Ishikawa (cell line): Measurements from ENCODE around the gene RYR2.

ENCODE experiments used
- CEBPB ChIP-seq: IDR thresholded peaks from 2 replicates; pipeline ENCODE4 v1.6.1; 2012
- CREB1 ChIP-seq: IDR thresholded peaks from 2 replicates; pipeline ENCODE4 v1.6.1; 2012; ENCODE audit warnings: low read depth
- EGR1 ChIP-seq: IDR thresholded peaks from 2 replicates; pipeline ENCODE4 v1.6.1; 2012
- EP300 ChIP-seq: IDR thresholded peaks from 2 replicates; pipeline ENCODE4 v1.6.1; 2012; ENCODE audit warnings: borderline replicate concordance
- FOXM1 ChIP-seq: IDR thresholded peaks from 2 replicates; pipeline ENCODE4 v1.6.1; 2012; ENCODE audit warnings: low read depth, borderline replicate concordance
- MAX ChIP-seq: IDR thresholded peaks from 2 replicates; pipeline ENCODE4 v1.6.1; 2012
- NFIC ChIP-seq: IDR thresholded peaks from 2 replicates; pipeline ENCODE4 v1.6.1; 2012
- RAD21 ChIP-seq: IDR thresholded peaks from 2 replicates; pipeline ENCODE4 v1.6.1; 2012; ENCODE audit warnings: low read depth
- TAF1 ChIP-seq: IDR thresholded peaks from 2 replicates; pipeline ENCODE4 v1.6.1; 2012; ENCODE audit warnings: low read depth, mild to moderate bottlenecking
- TCF12 ChIP-seq: IDR thresholded peaks from 2 replicates; pipeline ENCODE4 v1.6.1; 2012; ENCODE audit warnings: low read depth
- TEAD4 ChIP-seq: IDR thresholded peaks from 2 replicates; pipeline ENCODE4 v1.6.1; 2012
- USF1 ChIP-seq: IDR thresholded peaks from 2 replicates; pipeline ENCODE4 v1.6.1; 2012
- YY1 ChIP-seq: IDR thresholded peaks from 2 replicates; pipeline ENCODE4 v1.6.1; 2012; ENCODE audit warnings: low read depth
- ZBTB7A ChIP-seq: IDR thresholded peaks from 2 replicates; pipeline ENCODE4 v1.6.1; 2012; ENCODE audit warnings: low read depth
- TF ChIP-seq, protein P1 (sequence below): IDR thresholded peaks from 2 replicates; pipeline ENCODE4 v1.6.1; 2012; ENCODE audit warnings: low read depth, mild to moderate bottlenecking

RYR2 gene

DNA sequence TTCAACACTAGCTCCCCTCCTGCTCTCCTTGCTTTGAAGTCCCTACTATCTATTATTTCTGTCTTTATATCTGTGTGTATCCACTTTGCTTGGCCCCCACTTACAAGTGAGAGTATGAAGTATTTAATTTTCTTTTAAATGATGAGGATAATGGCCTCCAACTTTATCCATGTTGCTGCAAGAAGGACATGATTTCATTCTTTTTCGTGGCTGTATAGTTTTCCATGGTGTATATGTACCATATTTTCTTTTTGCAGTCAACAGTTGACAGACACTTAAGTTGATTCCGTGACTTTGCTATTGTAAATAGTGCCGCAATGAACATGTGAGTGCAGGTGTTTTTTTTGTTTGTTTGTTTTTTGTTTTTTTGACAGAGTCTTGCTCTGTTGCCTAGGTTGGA, 483.1 kb downstream of the RYR2 start:
- TF ChIP-seq USF1 (no peak), NFIC (no peak), RAD21 (no peak), CREB1 (no peak), TAF1 (no peak), ZBTB7A (no peak)
- TF ChIP-seq, protein P1, sequence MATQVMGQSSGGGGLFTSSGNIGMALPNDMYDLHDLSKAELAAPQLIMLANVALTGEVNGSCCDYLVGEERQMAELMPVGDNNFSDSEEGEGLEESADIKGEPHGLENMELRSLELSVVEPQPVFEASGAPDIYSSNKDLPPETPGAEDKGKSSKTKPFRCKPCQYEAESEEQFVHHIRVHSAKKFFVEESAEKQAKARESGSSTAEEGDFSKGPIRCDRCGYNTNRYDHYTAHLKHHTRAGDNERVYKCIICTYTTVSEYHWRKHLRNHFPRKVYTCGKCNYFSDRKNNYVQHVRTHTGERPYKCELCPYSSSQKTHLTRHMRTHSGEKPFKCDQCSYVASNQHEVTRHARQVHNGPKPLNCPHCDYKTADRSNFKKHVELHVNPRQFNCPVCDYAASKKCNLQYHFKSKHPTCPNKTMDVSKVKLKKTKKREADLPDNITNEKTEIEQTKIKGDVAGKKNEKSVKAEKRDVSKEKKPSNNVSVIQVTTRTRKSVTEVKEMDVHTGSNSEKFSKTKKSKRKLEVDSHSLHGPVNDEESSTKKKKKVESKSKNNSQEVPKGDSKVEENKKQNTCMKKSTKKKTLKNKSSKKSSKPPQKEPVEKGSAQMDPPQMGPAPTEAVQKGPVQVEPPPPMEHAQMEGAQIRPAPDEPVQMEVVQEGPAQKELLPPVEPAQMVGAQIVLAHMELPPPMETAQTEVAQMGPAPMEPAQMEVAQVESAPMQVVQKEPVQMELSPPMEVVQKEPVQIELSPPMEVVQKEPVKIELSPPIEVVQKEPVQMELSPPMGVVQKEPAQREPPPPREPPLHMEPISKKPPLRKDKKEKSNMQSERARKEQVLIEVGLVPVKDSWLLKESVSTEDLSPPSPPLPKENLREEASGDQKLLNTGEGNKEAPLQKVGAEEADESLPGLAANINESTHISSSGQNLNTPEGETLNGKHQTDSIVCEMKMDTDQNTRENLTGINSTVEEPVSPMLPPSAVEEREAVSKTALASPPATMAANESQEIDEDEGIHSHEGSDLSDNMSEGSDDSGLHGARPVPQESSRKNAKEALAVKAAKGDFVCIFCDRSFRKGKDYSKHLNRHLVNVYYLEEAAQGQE = no peak

- no peak for TF ChIP-seq TAF1
- no peak for TF ChIP-seq MAX
- no peak for TF ChIP-seq RAD21
- no peak for TF ChIP-seq NFIC
Measured at GRCh38 chr1:237527761-237528160, 485.8 kb downstream of the RYR2 start.

DNA sequence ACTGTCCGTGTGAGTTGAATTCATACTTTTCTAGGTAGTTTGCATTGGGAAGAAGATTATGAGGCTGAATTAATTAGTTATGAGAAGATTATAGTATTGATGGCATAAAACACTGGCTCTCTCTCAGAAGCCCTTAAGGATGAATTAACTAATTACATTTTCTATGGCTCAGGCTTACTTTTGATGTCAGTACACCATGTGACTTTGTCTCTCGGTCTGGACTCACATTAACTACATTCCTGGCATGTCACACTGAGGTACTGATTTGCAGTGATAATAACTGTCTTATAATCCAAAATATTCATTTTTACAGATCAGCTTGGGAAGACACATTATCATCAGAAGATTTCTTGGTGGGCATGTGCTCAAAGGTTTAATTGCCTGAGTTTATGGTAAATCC, 486.6 kb downstream of the RYR2 start:
- no peak for TF ChIP-seq USF1
- TF ChIP-seq FOXM1 = no peak
- TF ChIP-seq EP300 = no peak
- no peak for TF ChIP-seq TEAD4

DNA sequence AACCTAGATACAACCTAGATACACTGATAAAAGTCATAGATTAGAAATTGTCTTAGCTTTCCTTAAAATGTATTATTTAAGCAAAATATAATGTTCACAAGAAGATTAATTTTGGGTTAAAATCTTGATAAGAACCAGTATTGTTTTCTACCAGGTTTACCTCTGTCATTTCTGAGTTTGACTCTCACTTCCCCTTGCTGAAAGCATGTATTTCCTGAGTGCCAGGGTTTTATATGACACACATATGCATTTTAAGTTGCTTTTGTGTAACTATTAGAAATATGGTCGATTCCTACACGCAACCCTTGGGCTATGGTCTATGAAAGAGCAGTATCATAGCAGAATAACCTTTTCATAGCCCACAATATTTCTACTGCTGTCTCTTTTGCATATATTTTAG, 497.1 kb downstream of the RYR2 start:
- no peak for TF ChIP-seq USF1
- no peak for TF ChIP-seq MAX
- TF ChIP-seq TCF12 = no peak
- TF ChIP-seq FOXM1 = no peak
- no peak for TF ChIP-seq CREB1
- no peak for TF ChIP-seq EP300
- TF ChIP-seq, protein P1 = no peak
- TF ChIP-seq YY1 = no peak
- no peak for TF ChIP-seq CEBPB
- no peak for TF ChIP-seq EGR1
- TF ChIP-seq RAD21 = no peak
- no peak for TF ChIP-seq NFIC
- no peak for TF ChIP-seq TEAD4
- TF ChIP-seq ZBTB7A = no peak
- no peak for TF ChIP-seq TAF1

DNA sequence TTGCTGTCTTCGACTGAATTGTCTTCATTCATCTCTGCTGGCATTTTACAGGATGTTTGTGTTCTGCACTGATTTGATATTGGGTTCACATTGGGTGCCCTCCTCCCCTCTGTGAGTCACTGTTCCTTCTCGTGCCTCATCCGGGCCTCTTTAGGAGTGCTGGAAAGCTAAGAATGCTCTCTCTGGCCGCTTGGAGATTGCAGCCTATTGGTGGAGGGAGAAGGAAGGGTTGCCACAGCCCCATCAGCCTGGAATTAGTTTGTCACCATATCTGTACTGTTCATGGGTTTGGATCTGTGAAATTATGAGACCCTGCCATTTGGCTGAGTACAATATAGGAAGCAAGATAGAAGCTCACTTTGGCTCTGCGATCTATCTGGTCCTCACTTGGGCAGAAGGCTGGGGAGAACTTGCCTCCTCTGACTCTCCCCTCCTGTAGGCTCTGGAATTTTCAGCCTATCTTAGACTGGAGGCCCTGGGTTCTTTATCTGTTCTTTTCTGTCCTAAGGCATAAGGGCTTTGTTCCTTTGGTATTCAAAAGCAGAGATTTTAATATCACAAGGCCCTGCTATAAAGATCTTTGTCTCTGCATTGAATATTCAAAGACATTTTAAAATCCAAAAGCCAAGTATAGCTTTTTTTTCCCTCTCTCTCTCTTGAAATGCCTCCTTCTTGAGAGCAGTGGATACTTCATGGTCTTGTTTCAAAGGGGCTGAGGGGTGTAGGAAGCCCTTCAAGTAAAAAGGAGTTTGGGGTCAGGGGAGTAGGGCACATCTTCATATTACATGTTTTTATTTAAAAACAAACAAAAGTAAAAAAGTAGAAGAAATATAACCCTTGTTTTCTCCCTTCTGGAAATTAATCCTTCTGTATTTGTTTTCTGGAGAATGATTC, 500.8 kb downstream of the RYR2 start:
- TF ChIP-seq USF1 = no peak
- TF ChIP-seq YY1 = no peak
- no peak for TF ChIP-seq FOXM1
- TF ChIP-seq ZBTB7A = no peak
- TF ChIP-seq EGR1 = no peak
- no peak for TF ChIP-seq CEBPB
- no peak for TF ChIP-seq TEAD4
- TF ChIP-seq, protein P1 = no peak
